Loucy (cell line): ENCODE results near the gene ADAT2.

ENCODE experiments used
- H2AFZ ChIP-seq: fragments of 200-600 bp; sonication (generic); 2 replicates; pipeline ENCODE4 v1.6.0; 2016; ENCODE audit warnings: antibody characterized with exemption, mild to moderate bottlenecking, low read length, moderate library complexity
- H3F3A ChIP-seq: fragments of 200-600 bp; 2 replicates; pipeline ENCODE4 v1.6.0; 2016; ENCODE audit warnings: antibody characterized with exemption, low read depth, mild to moderate bottlenecking
- H3K27me3 ChIP-seq: fragments of 200-600 bp; sonication (generic); 2 replicates; pipeline ENCODE4 v1.6.1; 2014; ENCODE audit warnings: low read length, mild to moderate bottlenecking; ENCODE audit not compliant: insufficient read depth, poor library complexity, severe bottlenecking
- H3K36me3 ChIP-seq: fragments of 200-600 bp; sonication (generic); 2 replicates; pipeline ENCODE4 v1.6.1; 2016; ENCODE audit warnings: low read length; ENCODE audit not compliant: insufficient read depth
- H3K4me1 ChIP-seq: fragments of 200-600 bp; sonication (generic); 2 replicates; pipeline ENCODE4 v1.5.1; 2014; ENCODE audit warnings: low read length, mild to moderate bottlenecking; ENCODE audit not compliant: insufficient read depth, poor library complexity, severe bottlenecking
- H3K4me2 ChIP-seq: fragments of 200-600 bp; sonication (generic); 2 replicates; pipeline ENCODE4 v1.6.0; 2014; ENCODE audit warnings: antibody characterized with exemption, low read length, low read depth, mild to moderate bottlenecking; ENCODE audit not compliant: poor library complexity, severe bottlenecking
- H3K4me3 ChIP-seq: fragments of 200-600 bp; sonication (generic); 2 replicates; pipeline ENCODE4 v1.5.1; 2014; ENCODE audit warnings: low read length, mild to moderate bottlenecking, mixed read lengths; ENCODE audit not compliant: poor library complexity, severe bottlenecking
- H3K79me2 ChIP-seq: fragments of 200-600 bp; sonication (generic); 2 replicates; pipeline ENCODE4 v1.6.1; 2014; ENCODE audit warnings: low read length; ENCODE audit not compliant: insufficient read depth
- H3K9ac ChIP-seq: fragments of 200-600 bp; sonication (generic); 2 replicates; pipeline ENCODE4 v1.6.0; 2014; ENCODE audit warnings: mild to moderate bottlenecking, low read depth, low read length, moderate library complexity; ENCODE audit not compliant: poor library complexity, severe bottlenecking
- H3K9me2 ChIP-seq: fragments of 200-600 bp; sonication (generic); replicated peaks from 2 replicates; pipeline ENCODE4 v1.6.1; 2016; ENCODE audit warnings: low read depth, low read length, mixed read lengths
- H3K9me3 ChIP-seq: fragments of 200-600 bp; sonication (generic); 2 replicates; pipeline ENCODE4 v1.6.1; 2014; ENCODE audit warnings: mild to moderate bottlenecking, antibody characterized with exemption, low read length, low read depth; ENCODE audit not compliant: insufficient read depth
- H4K20me1 ChIP-seq: fragments of 200-600 bp; sonication (generic); 2 replicates; pipeline ENCODE4 v1.6.0; 2014; ENCODE audit warnings: antibody characterized with exemption, low read length, mild to moderate bottlenecking; ENCODE audit not compliant: insufficient read depth, poor library complexity, severe bottlenecking
- CTCF ChIP-seq: fragments of 200-600 bp; sonication (generic); conservative IDR thresholded peaks from 2 replicates; pipeline ENCODE4 v1.5.1; 2014; ENCODE audit warnings: mild to moderate bottlenecking, antibody characterized with exemption, low read length
- EZH2phosphoT487 ChIP-seq: fragments of 200-600 bp; IDR thresholded peaks from 2 replicates; pipeline ENCODE4 v1.6.1; 2018; ENCODE audit warnings: antibody characterized with exemption, mild to moderate bottlenecking, moderate library complexity, borderline replicate concordance

ADAT2 gene

GRCh38 chr6:143432588-143432987 lies 17.9 kb downstream of the ADAT2 start:
- no peaks in the 10 kb centered on the region for H3K27me3 ChIP-seq
- no peaks in the 10 kb centered on the region for H3K9me2 ChIP-seq
- no peaks in the 10 kb centered on the region for H3K4me1 ChIP-seq
- no peak overlapping the region for H3K4me2 ChIP-seq
- H3K9ac ChIP-seq, result no peak overlapping the region
- no peak overlapping the region for H2AFZ ChIP-seq
- no peak for TF ChIP-seq EZH2phosphoT487
- no peak for TF ChIP-seq CTCF
- H3K4me3 ChIP-seq, result no peak overlapping the region
- H4K20me1 ChIP-seq, result peaks cover under 1% of the 10 kb centered on the region
- H3K9me3 ChIP-seq, result no peaks in the 10 kb centered on the region
- H3K36me3 ChIP-seq, result peaks cover 38% of the 10 kb centered on the region; the same call in 1 of the 2 replicates
- H3F3A ChIP-seq, result no peaks in the 10 kb centered on the region
- no peaks in the 10 kb centered on the region for H3K79me2 ChIP-seq

- Histone ChIP-seq H3F3A (no peaks in the 10 kb centered on the region), H3K9me2 (no peaks in the 10 kb centered on the region), H3K79me2 (no peaks in the 10 kb centered on the region), H3K9me3 (no peaks in the 10 kb centered on the region), H4K20me1 (peaks cover 3% of the 10 kb centered on the region), H3K4me3 (no peak overlapping the region), H3K4me2 (no peak overlapping the region), H3K9ac (no peak overlapping the region), H2AFZ (no peak overlapping the region), H3K36me3 (peaks cover 30% of the 10 kb centered on the region; the same call in 1 of the 2 replicates), H3K27me3 (no peaks in the 10 kb centered on the region), H3K4me1 (no peaks in the 10 kb centered on the region)
- TF ChIP-seq EZH2phosphoT487 (no peak), CTCF (no peak)
Observed at GRCh38 chr6:143431226-143431625, 19.3 kb downstream of the ADAT2 start.

GRCh38 chr6:143429970-143430369 lies 20.5 kb downstream of the ADAT2 start:
- no peak for TF ChIP-seq EZH2phosphoT487
- no peak for TF ChIP-seq CTCF
- Histone ChIP-seq H3K9ac (no peak overlapping the region), H3K27me3 (no peaks in the 10 kb centered on the region), H3K79me2 (no peaks in the 10 kb centered on the region), H3K4me1 (no peaks in the 10 kb centered on the region), H3K9me3 (no peaks in the 10 kb centered on the region), H3F3A (no peaks in the 10 kb centered on the region), H4K20me1 (peaks cover 3% of the 10 kb centered on the region), H3K9me2 (no peaks in the 10 kb centered on the region), H3K4me3 (no peak overlapping the region), H3K4me2 (no peak overlapping the region), H3K36me3 (peaks cover 24% of the 10 kb centered on the region; the same call in 1 of the 2 replicates), H2AFZ (no peak overlapping the region)
